ENCODE results near the gene TXNDC2. TPM values are rescaled to one million over a fixed set of nuclear protein-coding genes. Genes with fewer than 3 reads are reported as not detected.

The TXNDC2 gene
- total and polyA plus RNA-seq, 2 donors, result 0.02 TPM; not detected in 1

DNA sequence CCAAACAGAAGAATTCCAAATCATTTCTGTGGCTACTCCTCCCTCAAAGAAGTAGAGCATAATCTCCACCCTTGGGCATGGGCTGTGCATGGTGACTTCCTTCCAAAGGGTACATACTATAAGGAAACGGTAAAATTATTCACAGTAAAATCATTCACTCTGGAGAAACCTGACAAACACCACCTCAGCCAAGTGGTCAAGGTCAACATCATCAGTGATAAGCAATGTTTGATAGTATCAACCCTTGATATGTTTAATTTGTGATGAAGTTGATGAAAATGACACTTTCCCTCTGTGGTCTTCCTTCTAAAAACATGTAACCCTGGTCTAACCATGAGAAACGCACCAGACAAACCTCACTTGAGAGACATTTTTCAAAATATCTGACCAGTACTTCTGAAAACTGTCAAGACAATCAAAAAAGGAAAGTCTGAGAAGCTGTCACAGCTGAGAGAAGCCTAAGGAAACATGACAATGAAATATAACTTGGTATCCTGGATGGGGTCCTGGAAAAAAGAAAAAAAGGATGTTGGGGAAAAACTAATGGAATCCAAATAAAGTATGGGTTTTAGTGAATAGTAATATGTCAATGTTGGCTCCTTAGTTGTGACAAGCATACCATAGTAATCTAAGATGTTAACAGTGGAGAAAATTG is 9.4 kb upstream of the TXNDC2 start:
- Histone ChIP-seq H3K9me3 (ENCODE audit: control insufficient read depth in 2 of 2, insufficient read depth in 1 of 2, low read length in 1 of 2) (no peaks in the 10 kb centered on the region), H3K36me3 (ENCODE audit: control insufficient read depth in 2 of 2, insufficient read depth in 2 of 2, low read length in 1 of 2) (no peaks in the 10 kb centered on the region), H3K4me3 (ENCODE audit: low read length in 2 of 2) (no peak overlapping the region), H3K27ac (ENCODE audit: low read depth in 1 of 2, low read length in 1 of 2) (no peak overlapping the region), H3K4me1 (ENCODE audit: control insufficient read depth in 2 of 2, insufficient read depth in 2 of 2, low read length in 2 of 2) (no peaks in the 10 kb centered on the region), H3K27me3 (ENCODE audit: control insufficient read depth in 2 of 2, insufficient read depth in 1 of 2, low read length in 1 of 2) (no peaks in the 10 kb centered on the region)
- 99% methylated on average over 2 of the region's 2 CpGs for WGBS
- DNase-seq (ENCODE audit: low read depth in 6 of 9, low spot score in 9 of 9), result no peak

DNA sequence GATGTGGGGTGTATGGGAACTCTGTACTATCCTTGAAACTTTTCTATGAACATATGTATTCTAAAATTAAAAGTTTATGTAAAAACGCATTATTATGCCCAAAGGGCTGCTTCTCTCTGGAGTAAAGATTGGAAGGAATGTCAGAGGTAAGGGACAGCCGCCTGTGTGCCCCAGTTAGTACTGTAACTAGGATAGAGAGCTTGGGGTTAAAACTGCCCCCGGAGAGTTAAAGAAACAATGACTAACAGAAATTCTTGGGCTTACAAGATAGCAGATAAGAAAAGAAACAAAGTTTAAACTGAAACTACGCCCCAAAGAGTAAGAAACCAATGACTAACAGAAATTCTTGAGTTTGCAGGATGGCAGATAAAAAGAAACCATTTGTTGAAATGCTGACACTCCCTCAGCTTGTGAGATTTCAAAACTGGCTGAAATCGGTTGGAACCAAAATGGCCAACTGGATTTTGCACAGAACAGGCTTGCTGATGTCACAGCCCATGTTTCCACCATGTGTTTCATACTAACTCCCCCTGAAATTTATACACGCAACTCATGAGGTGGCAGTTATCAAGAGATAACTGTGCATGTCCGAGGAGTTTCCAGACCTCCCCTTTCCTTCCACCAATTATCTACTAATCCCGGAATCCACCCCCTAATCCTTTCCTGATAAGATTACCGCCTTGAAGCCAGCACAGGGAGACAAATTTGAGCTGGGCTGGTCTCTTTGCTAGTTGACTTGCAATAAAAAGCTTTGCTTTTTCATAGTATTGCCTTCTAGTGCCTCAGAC is 8.7 kb upstream of the TXNDC2 start:
- Histone ChIP-seq H3K27ac (ENCODE audit: low read depth in 1 of 2, low read length in 1 of 2) (no peak overlapping the region), H3K27me3 (ENCODE audit: control insufficient read depth in 2 of 2, insufficient read depth in 1 of 2, low read length in 1 of 2) (no peaks in the 10 kb centered on the region), H3K4me3 (ENCODE audit: low read length in 2 of 2) (no peak overlapping the region), H3K4me1 (ENCODE audit: control insufficient read depth in 2 of 2, insufficient read depth in 2 of 2, low read length in 2 of 2) (no peaks in the 10 kb centered on the region), H3K36me3 (ENCODE audit: control insufficient read depth in 2 of 2, insufficient read depth in 2 of 2, low read length in 1 of 2) (no peaks in the 10 kb centered on the region), H3K9me3 (ENCODE audit: control insufficient read depth in 2 of 2, insufficient read depth in 1 of 2, low read length in 1 of 2) (no peaks in the 10 kb centered on the region)
- DNase-seq (ENCODE audit: low read depth in 6 of 9, low spot score in 9 of 9), result peak in 1 of 9 donors; percentile 8
- WGBS, result 90% methylated on average over 9 of the region's 9 CpGs

DNA sequence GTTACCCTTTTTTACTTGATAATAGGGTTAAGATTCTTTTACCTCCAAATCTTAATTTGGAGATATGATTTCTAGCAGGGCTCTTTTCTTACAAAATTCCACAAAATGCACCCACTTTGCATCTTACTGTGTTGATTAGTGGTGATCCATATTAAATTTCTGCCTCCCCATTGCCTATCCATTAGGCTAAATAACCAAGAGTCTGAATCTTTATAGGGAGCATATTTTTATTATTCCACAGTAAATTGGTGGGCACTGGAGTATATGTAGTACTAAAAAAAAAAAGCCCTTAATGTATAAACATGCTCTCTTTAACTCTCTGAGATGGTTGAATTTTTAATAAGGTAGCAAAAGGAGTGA is 8.1 kb upstream of the TXNDC2 start:
- Histone ChIP-seq H3K4me3 (ENCODE audit: low read length in 2 of 2) (no peak overlapping the region), H3K27me3 (ENCODE audit: control insufficient read depth in 2 of 2, insufficient read depth in 1 of 2, low read length in 1 of 2) (no peaks in the 10 kb centered on the region), H3K9me3 (ENCODE audit: control insufficient read depth in 2 of 2, insufficient read depth in 1 of 2, low read length in 1 of 2) (no peaks in the 10 kb centered on the region), H3K36me3 (ENCODE audit: control insufficient read depth in 2 of 2, insufficient read depth in 2 of 2, low read length in 1 of 2) (no peaks in the 10 kb centered on the region), H3K27ac (ENCODE audit: low read depth in 1 of 2, low read length in 1 of 2) (no peak overlapping the region), H3K4me1 (ENCODE audit: control insufficient read depth in 2 of 2, insufficient read depth in 2 of 2, low read length in 2 of 2) (no peaks in the 10 kb centered on the region)
- DNase-seq (ENCODE audit: low read depth in 6 of 9, low spot score in 9 of 9), result no peak

DNA sequence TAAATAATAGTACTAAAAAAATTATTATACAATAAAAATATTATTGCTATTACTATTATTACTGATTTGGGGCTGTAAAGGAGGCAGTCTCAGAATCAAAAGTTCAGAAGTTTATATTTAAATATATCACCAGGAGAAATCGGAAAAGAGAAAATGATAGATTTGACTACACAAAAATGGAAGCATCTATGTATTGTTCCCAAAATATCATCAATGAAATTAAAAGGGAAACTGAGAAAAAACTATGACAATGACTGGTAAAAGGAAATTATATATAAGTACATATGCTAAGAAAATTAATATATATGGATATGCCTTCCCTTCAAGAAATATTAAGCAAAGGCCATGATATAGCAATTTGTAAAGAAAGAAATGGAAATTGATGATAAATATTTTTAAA is 7.7 kb upstream of the TXNDC2 start:
- H3K4me1 ChIP-seq (ENCODE audit: control insufficient read depth in 2 of 2, insufficient read depth in 2 of 2, low read length in 2 of 2), result no peaks in the 10 kb centered on the region
- no peak for DNase-seq (ENCODE audit: low read depth in 6 of 9, low spot score in 9 of 9)
- H3K27me3 ChIP-seq (ENCODE audit: control insufficient read depth in 2 of 2, insufficient read depth in 1 of 2, low read length in 1 of 2), result no peaks in the 10 kb centered on the region
- H3K9me3 ChIP-seq (ENCODE audit: control insufficient read depth in 2 of 2, insufficient read depth in 1 of 2, low read length in 1 of 2), result no peaks in the 10 kb centered on the region
- H3K27ac ChIP-seq (ENCODE audit: low read depth in 1 of 2, low read length in 1 of 2), result no peak overlapping the region
- no peak overlapping the region for H3K4me3 ChIP-seq (ENCODE audit: low read length in 2 of 2)
- WGBS, result 94% methylated on average over 1 of the region's 1 CpG
- H3K36me3 ChIP-seq (ENCODE audit: control insufficient read depth in 2 of 2, insufficient read depth in 2 of 2, low read length in 1 of 2), result no peaks in the 10 kb centered on the region

DNA sequence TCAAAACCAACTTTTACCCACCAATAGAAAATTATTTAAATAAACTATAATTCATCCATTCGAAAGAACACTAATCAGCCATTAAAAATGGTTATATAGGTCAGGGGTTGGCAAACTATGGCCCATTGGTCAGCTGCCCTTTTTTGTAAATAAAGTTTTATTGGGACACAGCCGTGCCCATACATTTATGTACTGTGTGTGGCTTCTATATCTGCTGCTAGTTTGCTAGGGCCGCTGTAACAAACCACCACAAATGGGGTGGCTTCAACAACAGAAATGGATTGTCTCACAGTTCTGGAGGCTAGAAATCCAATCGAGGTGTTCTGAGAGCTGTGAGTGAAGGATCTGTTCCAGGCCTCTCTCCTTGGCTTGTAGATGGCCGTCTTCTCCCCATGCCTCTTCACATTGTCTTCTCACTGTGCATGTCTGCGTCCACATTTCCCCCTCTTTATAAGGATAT is 7.0 kb upstream of the TXNDC2 start:
- 98% methylated on average over 6 of the region's 6 CpGs for WGBS
- Histone ChIP-seq H3K27ac (ENCODE audit: low read depth in 1 of 2, low read length in 1 of 2) (no peak overlapping the region), H3K27me3 (ENCODE audit: control insufficient read depth in 2 of 2, insufficient read depth in 1 of 2, low read length in 1 of 2) (no peaks in the 10 kb centered on the region), H3K4me1 (ENCODE audit: control insufficient read depth in 2 of 2, insufficient read depth in 2 of 2, low read length in 2 of 2) (no peaks in the 10 kb centered on the region), H3K4me3 (ENCODE audit: low read length in 2 of 2) (no peak overlapping the region), H3K9me3 (ENCODE audit: control insufficient read depth in 2 of 2, insufficient read depth in 1 of 2, low read length in 1 of 2) (no peaks in the 10 kb centered on the region), H3K36me3 (ENCODE audit: control insufficient read depth in 2 of 2, insufficient read depth in 2 of 2, low read length in 1 of 2) (no peaks in the 10 kb centered on the region)
- no peak for DNase-seq (ENCODE audit: low read depth in 6 of 9, low spot score in 9 of 9)

DNA sequence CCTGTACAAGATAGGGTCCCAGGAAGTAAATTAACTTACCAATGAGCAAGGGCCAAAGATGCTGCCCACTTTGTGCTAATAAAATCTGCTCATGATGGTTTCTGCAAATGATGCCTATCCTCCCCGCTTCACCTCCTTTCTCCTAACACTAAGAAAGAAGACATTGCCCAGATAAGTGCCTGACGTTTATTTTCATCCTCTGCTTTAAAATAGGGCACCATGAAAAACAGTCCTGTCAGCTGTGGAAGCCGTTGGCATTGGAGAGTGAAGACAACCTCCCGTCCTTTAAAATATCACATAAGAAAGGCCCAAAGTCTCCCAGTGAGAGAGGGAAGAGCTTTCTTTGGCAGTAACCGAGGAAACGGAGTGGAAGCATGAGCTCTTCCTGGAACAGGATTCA is 1.7 kb upstream of the TXNDC2 start:
- Histone ChIP-seq H3K4me3 (ENCODE audit: low read length in 2 of 2) (no peak overlapping the region), H3K9me3 (ENCODE audit: control insufficient read depth in 2 of 2, insufficient read depth in 1 of 2, low read length in 1 of 2) (peaks cover 0 to 4% of the 10 kb centered on the region in 2 donors), H3K27ac (ENCODE audit: low read depth in 1 of 2, low read length in 1 of 2) (no peak overlapping the region), H3K4me1 (ENCODE audit: control insufficient read depth in 2 of 2, insufficient read depth in 2 of 2, low read length in 2 of 2) (no peaks in the 10 kb centered on the region), H3K36me3 (ENCODE audit: control insufficient read depth in 2 of 2, insufficient read depth in 2 of 2, low read length in 1 of 2) (no peaks in the 10 kb centered on the region), H3K27me3 (ENCODE audit: control insufficient read depth in 2 of 2, insufficient read depth in 1 of 2, low read length in 1 of 2) (no peaks in the 10 kb centered on the region)
- 96% methylated on average over 6 of the region's 6 CpGs for WGBS
- no peak for DNase-seq (ENCODE audit: low read depth in 6 of 9, low spot score in 9 of 9)

DNA sequence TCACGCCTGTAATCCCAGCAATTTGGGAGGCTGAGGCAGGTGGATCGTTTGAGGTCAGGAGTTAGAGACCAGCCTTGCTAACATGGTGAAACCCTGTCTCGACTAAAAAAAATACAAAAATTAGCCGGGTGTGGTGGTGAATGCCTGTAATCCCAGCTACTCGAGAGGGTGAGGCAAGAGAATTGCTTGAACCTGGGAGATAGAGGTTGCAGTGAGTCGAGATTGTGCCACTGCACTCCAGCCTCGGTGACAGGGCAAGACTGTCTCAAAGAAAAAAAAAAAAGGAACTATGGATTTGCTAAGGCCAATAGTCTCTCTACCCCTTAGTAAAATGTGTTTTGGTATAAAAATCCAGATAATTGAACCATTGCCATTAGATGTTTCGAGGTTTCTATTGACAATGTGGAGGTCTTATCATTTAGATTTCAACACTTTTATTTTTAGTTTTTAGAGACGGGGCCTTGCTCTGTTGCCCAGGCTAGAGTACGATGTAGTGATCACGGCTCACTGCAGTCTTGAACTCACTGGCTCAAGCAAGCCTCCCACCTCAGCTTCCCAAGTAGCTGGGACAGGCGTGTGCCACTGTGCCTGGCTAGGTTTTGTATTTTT is 1.1 kb upstream of the TXNDC2 start:
- Histone ChIP-seq H3K4me3 (ENCODE audit: low read length in 2 of 2) (no peak overlapping the region), H3K27me3 (ENCODE audit: control insufficient read depth in 2 of 2, insufficient read depth in 1 of 2, low read length in 1 of 2) (no peaks in the 10 kb centered on the region), H3K9me3 (ENCODE audit: control insufficient read depth in 2 of 2, insufficient read depth in 1 of 2, low read length in 1 of 2) (peaks cover 0 to 4% of the 10 kb centered on the region in 2 donors), H3K36me3 (ENCODE audit: control insufficient read depth in 2 of 2, insufficient read depth in 2 of 2, low read length in 1 of 2) (no peaks in the 10 kb centered on the region), H3K27ac (ENCODE audit: low read depth in 1 of 2, low read length in 1 of 2) (no peak overlapping the region), H3K4me1 (ENCODE audit: control insufficient read depth in 2 of 2, insufficient read depth in 2 of 2, low read length in 2 of 2) (no peaks in the 10 kb centered on the region)
- no peak for DNase-seq (ENCODE audit: low read depth in 6 of 9, low spot score in 9 of 9)
- WGBS, result 95% methylated on average over 12 of the region's 12 CpGs

DNA sequence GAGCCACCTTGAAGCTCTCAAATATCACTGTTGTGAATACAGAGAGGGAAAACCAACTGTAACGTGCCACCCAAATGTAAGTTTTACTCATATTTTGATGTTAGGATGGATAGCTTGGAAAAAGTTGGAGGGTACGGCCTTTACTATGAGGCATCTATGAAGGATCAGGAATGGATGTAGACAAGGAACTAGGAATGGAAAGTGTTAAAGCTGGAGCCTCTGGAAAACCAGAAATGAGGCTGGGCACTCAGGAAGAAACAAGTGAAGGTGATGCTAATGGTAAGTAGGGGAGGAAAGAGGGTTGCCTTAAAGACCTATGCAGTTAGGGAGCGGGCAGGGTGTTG is 204 bp downstream of the TXNDC2 start:
- no peak for DNase-seq (ENCODE audit: low read depth in 6 of 9, low spot score in 9 of 9)
- H3K27ac ChIP-seq (ENCODE audit: low read depth in 1 of 2, low read length in 1 of 2), result no peak overlapping the region
- no peak overlapping the region for H3K4me3 ChIP-seq (ENCODE audit: low read length in 2 of 2)

DNA sequence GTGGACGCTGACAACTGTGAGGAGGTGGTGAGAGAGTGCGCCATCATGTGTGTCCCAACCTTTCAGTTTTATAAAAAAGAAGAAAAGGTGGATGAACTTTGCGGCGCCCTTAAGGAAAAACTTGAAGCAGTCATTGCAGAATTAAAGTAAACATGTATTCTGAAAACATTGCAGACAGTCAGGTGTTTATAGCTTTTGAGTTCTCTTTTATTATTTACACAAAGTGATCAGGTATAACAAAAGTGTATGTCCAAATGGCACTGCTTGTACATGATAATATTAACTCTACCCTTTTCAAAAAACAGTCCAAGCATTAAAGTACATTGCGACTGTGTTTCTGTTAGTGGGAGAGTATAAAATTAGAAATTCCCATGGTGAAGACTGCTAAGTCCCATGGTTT is 2.2 kb downstream of the TXNDC2 start:
- Histone ChIP-seq H3K27ac (ENCODE audit: low read depth in 1 of 2, low read length in 1 of 2) (no peak overlapping the region), H3K9me3 (ENCODE audit: control insufficient read depth in 2 of 2, insufficient read depth in 1 of 2, low read length in 1 of 2) (peaks cover 0 to 4% of the 10 kb centered on the region in 2 donors), H3K4me3 (ENCODE audit: low read length in 2 of 2) (no peak overlapping the region), H3K36me3 (ENCODE audit: control insufficient read depth in 2 of 2, insufficient read depth in 2 of 2, low read length in 1 of 2) (no peaks in the 10 kb centered on the region), H3K27me3 (ENCODE audit: control insufficient read depth in 2 of 2, insufficient read depth in 1 of 2, low read length in 1 of 2) (no peaks in the 10 kb centered on the region), H3K4me1 (ENCODE audit: control insufficient read depth in 2 of 2, insufficient read depth in 2 of 2, low read length in 2 of 2) (no peaks in the 10 kb centered on the region)
- DNase-seq (ENCODE audit: low read depth in 6 of 9, low spot score in 9 of 9), result no peak
- WGBS, result 99% methylated on average over 5 of the region's 5 CpGs

More for the DNA sequence above, 204 bp downstream of the TXNDC2 start:
- 97% methylated on average over 3 of the region's 3 CpGs for WGBS
- Histone ChIP-seq H3K36me3 (ENCODE audit: control insufficient read depth in 2 of 2, insufficient read depth in 2 of 2, low read length in 1 of 2) (no peaks in the 10 kb centered on the region), H3K27me3 (ENCODE audit: control insufficient read depth in 2 of 2, insufficient read depth in 1 of 2, low read length in 1 of 2) (no peaks in the 10 kb centered on the region), H3K9me3 (ENCODE audit: control insufficient read depth in 2 of 2, insufficient read depth in 1 of 2, low read length in 1 of 2) (peaks cover 0 to 4% of the 10 kb centered on the region in 2 donors), H3K4me1 (ENCODE audit: control insufficient read depth in 2 of 2, insufficient read depth in 2 of 2, low read length in 2 of 2) (no peaks in the 10 kb centered on the region)
